Measurements from ENCODE around the gene GRAP. TPM values are rescaled to one million over a fixed set of nuclear protein-coding genes. Genes with fewer than 3 reads are reported as not detected.
"Not testable (repeated sequence)": the region's sequence is repeated elsewhere in the genome, so short reads cannot be mapped to it uniquely, and the experiment has no call there.

Gene GRAP
- total RNA-seq = 1 to 10 TPM; 2.5 to 5.6 TPM

DNA sequence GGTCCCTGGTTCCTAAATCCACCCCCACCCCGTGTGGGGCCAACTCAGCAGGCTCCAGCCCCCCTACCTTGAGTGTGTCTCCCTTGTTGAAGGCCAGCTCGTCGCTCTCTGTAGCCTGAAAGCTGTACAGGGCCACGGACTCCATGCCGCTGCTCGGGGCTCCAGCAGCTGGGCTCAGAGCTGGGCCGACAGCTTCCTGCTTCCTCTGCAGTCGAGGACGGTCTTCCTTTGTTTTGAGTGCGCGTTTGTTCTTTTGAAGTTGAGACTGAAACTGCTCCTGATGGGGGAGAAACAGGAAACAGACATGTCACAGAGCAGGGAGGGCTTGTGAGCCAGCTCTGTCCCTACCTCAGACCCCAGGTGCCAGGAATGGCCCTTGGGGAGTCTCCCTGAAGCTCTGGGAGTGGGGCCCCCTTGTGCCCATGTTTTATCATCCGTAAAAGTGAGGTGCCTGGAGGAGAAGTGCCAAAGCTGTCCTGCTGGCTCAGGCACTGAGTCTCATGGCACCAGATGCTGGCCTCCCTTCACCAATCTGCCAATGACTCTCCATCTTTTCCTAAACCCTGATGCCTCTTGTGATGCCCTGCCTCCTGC is at the start of gene GRAP:
Gene GRAP, minus strand, starts transcription at position 176 of the 594 bp plus-strand sequence. Its CDS starts 31 bp downstream, at position 145.
- not testable (repeated sequence) for DNase-seq (ENCODE audit: low spot score)

DNA sequence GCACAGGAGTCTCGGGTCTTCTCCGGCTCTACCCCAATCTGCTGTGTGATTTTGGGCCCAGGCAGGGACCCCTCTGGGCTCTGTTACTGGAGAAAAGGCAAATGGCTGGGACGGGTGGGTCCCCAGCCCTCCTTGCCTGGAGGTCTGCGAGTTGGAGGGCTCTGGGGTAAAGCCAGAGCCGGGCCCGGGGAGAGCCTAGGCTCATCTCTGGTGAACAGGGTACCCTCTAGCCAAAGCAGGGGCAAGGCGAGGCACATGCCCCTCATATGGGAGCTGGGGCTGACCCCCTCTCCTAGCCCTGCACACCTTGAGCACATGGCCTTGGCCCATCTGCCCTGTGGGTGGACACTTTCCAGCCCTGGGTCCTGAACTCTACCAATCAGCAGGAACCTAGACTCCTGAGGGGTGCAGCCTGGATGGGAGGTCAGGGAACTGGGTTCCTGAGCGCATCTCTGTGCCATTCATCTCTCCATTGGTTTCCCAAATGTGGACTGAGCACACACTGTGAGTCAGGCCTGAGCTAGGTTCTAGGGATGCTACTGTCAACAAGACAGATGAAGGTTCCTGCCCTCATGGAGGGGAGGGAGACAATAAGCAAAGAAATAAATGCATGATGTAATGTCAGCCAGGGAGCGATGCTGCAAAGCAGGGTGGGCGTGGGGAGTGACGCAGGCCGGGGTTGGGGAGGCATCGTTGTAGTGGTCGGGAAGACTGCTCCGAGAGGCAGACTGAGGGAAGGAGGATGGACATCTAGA is 47.1 kb upstream of the GRAP start:
- H3K4me1 ChIP-seq, H3K9me3 ChIP-seq, H3K4me3 ChIP-seq, H3K27me3 ChIP-seq, H3K36me3 ChIP-seq: not testable (repeated sequence)
- peak overlapping the region in 1 of 2 donors; percentile 68 for H3K27ac ChIP-seq
- peak; percentile 53 for DNase-seq (ENCODE audit: low spot score)

More for the DNA sequence above, at the start of gene GRAP:
- not testable (repeated sequence) for H3K27me3 ChIP-seq, H3K4me3 ChIP-seq, H3K9me3 ChIP-seq, H3K27ac ChIP-seq, H3K4me1 ChIP-seq, H3K36me3 ChIP-seq

DNA sequence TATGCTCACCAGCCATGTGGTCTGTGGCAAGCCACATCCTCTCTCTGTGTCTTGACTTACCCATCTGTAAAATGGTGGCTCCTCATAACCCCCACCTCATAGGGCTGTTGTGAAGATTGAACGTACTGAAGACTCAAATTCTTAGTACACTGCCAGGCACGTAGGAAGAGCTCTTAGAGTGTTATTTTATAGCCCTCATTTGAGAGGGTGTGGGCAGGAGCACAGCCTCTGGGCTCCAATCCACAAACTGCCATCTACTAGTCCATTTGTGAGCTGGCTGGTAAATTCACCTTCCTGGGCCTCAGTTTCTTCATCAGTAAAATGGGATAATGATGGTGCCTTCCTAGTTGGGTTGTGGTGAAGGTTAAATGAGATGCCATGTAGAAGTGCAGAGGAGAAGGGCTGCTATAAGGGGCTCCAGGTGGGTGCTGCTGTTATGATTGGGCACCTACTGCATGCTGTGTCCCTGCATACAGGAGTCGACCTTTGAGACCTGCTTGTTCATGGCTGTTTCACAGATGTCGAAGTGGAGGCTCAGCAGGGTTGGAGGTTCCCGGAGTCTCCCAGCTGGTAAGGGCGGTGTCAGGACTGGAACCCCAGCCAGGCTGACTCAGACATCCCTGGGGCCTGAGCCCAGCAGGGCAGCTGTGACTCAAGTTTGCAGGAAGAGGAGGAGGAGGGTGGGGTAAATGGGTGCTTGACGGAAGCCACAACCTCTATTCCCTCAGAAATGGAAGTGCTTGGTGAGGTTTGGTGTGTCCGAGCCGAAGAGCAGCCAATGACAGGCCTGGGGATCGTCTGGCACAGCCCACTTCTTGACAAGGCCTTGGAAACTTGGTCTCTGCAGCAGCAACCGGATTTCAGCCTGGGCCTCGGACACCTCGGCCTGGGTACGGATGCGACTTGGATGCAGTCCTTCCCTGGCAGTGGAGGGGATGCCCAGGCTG is 46.3 kb upstream of the GRAP start:
- DNase-seq (ENCODE audit: low spot score) = peak; percentile 58
- not testable (repeated sequence) for H3K4me1 ChIP-seq, H3K27me3 ChIP-seq, H3K36me3 ChIP-seq, H3K9me3 ChIP-seq, H3K4me3 ChIP-seq
- peak overlapping the region in 1 of 2 donors; percentile 68 for H3K27ac ChIP-seq

DNA sequence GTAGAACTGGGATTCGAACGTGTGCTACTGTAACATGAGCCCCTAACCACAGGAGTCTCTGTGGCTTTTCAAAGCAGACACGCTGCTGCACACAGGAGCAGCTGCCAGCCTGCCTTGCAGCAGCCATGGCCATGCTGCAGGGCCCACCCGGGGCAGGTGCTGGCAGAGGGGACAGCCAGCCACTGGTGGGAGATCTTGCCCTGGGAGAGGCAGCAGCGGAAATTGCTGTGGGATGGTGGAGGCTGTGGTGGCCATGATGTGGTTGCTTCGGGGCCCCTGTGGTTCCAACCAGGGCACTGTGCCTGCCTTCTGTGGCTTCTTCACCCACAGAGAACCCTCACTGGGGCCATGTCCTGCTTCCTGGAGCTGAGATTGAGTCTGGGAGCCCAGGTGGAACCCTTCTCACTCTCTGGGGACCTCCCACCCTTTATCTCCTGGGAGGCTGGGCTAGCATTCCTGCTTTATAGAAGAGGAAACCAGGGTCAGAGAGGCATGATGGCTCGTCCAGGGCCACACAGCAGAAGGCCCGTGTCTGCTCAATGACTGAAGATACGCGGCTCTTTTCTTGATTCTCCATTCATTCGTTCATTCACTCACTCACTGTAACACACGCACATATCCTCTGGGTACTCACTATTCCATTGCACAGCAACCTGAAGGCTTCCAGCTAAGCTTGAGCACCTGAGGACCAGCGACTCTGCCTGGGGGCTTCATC is 43.5 kb upstream of the GRAP start:
- not testable (repeated sequence) for H3K4me1 ChIP-seq; H3K27me3 ChIP-seq; H3K27ac ChIP-seq; H3K9me3 ChIP-seq; H3K36me3 ChIP-seq; DNase-seq (ENCODE audit: low spot score); H3K4me3 ChIP-seq

DNA sequence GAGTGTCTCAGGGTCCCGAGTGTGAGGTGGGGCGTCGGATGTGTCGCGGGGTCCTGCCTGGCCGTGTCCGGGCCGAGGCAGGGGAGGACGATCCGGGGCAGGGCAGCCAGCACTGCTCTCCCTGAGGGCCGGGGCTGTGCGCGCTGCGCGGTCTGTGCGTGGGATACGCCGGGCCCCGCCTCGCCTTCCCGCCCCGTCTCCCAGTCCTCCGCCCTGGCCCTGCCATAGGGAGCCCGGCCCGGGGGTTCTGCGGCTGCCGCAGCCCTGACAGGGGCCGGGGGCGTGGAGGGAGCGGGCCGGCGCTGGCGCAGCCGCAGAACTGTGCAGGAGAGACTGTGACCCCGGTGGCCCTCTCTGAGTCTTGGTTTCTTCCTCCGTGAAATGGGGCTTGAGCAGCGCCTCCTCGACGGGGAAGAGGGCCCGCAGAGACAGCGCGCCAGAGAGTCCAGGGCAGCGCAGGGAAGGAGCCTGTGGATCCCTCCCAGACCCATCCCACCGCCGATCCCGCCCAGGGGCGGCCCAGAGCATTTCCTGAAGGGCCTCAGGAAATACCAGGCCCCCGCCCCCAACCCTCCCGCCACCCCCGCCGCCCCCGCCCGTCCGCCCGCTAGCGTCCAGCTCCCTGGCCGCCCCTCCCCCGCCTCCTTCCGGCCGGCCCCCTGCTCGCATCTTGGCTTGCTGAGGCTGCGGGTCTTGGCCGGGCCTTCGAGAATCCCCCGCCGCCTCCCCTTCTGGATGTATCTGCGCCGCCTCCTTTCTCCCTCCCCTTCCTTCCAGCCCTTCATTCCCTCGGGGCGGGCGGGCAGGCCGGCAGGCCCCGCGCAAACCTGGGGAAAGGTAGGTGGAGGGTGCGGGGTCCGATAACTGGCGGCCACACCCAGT is 42.3 kb upstream of the GRAP start:
- H3K36me3 ChIP-seq; DNase-seq (ENCODE audit: low spot score); H3K27me3 ChIP-seq; H3K4me3 ChIP-seq; H3K27ac ChIP-seq; H3K4me1 ChIP-seq; H3K9me3 ChIP-seq: not testable (repeated sequence)

DNA sequence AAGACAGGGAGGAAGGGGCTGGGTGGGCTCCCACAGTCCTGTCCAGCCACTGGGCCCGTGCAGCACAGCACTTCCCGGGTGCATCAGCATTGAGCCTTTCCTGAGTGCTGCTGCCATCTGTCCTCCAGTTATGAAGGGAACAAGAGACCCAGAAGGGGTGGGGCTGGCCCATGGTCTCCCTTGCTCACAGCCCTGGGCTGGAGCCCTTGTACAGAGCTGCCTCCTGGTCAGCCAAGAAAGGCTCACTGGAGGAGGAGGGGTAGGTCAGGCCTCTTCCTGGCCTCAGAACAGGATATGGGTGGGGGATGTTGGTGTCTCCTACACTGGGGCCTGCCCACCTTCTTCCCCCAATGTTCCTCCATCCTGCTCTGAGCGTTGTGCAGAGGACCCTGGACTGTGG is 30.6 kb upstream of the GRAP start:
- not testable (repeated sequence) for H3K9me3 ChIP-seq; H3K27me3 ChIP-seq; H3K4me1 ChIP-seq; H3K4me3 ChIP-seq; DNase-seq (ENCODE audit: low spot score); H3K27ac ChIP-seq; H3K36me3 ChIP-seq

DNA sequence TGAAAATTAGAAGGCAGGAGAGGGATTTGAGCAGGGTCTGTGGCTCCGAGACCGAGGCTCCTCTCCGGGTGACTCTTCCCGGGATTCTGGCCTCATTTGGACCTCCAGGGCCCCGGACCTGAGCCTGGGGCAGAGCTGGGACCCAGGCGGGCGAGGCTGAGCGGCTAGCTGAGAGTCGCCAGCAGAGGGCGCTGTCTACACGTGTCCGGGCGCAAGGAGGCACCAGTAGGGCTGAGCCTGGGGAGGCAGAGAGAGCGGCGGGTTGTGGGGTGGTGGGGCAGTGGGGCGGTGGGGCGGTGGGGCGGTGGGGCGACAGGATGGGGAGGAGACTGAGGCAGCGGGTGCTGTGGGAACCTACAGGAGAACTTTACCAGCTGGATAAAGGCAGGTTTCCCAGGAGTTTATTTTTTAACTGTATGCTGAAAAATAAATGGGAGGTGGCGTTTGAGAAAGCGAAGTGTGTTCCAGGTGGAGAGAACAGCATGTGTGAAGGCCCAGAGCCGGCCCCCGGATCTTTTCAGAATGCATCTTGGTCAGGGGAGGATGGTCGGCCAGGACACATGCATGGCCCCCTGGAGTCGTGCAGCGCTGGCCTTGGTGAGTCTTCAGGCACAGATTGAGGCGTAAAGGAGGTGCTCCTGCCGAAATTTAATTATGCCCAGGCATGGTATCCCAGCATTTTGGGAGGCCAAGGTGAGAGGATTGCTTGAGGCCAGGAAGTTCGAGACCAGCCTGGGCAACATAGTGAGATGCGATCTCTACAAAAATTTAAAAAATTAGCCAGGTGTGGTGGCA is 29.8 kb upstream of the GRAP start:
- not testable (repeated sequence) for H3K27me3 ChIP-seq; H3K4me1 ChIP-seq; DNase-seq (ENCODE audit: low spot score); H3K36me3 ChIP-seq; H3K9me3 ChIP-seq; H3K27ac ChIP-seq; H3K4me3 ChIP-seq

DNA sequence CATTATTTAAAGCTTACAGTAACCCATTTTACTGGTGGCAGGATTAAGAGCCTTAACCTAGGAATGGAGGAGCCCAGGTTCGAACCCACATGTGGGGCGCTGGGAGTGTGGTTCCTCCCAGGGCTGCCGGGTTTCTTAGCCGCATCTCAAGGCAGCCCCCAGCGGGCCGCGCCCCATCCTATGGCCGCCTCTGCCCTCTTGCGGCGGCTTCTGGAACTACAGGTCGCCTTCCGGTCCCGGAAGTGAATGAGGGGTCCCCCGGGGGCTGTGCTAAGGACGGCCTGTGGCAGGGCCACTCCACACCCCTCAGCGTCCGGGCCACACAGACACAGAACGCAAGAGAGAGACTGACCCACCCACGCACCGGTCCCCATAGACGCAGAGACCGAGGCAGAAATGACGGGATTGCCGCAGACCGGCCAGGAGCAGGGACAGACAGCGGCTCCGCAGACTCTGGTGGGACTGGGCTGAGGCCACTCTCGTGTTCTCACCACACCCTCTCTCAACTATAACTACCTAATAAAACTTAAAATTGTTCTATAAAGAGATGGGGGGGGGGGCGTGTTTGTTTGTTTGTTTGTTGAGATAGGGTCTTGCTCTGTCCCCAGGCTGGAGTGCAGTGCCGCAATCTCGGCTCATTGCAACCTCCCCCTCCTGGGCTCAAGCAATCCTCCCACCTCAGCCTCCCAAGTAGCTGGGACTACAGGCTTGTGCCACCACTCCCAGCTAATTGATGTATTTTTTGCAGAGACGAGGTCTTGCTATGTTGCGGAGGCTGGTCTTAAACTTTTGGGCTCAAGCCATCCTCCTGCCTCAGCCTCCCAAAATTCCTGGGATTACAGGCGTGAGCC is 23.8 kb upstream of the GRAP start:
- H3K9me3 ChIP-seq; H3K36me3 ChIP-seq; H3K4me1 ChIP-seq; H3K4me3 ChIP-seq; H3K27me3 ChIP-seq; H3K27ac ChIP-seq; DNase-seq (ENCODE audit: low spot score): not testable (repeated sequence)

DNA sequence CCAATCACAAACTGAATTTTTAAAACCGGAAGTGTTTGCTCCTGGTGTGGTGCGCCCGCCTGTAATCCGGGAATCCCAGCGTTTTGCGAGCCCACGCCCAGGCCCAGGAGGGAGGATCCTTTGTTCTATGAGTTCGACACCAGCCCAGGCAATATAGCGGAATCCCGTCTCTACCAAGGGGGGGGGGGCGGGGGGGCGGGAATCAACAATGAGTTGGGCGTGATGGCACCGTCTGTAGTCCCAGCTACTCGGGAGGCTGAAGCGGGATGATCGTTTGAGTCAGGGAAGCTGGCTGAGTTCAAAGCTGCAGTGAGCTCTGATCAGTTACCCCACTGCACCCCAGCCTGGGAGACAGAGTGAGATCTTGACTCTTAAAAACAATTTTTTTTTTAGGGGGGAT is 17.6 kb upstream of the GRAP start:
- H3K27me3 ChIP-seq, H3K9me3 ChIP-seq, H3K27ac ChIP-seq, H3K36me3 ChIP-seq, H3K4me1 ChIP-seq: not testable (repeated sequence)
- H3K4me3 ChIP-seq = peak overlapping the region in 1 of 2 donors; percentile 38
- DNase-seq (ENCODE audit: low spot score) = peak; percentile 57

DNA sequence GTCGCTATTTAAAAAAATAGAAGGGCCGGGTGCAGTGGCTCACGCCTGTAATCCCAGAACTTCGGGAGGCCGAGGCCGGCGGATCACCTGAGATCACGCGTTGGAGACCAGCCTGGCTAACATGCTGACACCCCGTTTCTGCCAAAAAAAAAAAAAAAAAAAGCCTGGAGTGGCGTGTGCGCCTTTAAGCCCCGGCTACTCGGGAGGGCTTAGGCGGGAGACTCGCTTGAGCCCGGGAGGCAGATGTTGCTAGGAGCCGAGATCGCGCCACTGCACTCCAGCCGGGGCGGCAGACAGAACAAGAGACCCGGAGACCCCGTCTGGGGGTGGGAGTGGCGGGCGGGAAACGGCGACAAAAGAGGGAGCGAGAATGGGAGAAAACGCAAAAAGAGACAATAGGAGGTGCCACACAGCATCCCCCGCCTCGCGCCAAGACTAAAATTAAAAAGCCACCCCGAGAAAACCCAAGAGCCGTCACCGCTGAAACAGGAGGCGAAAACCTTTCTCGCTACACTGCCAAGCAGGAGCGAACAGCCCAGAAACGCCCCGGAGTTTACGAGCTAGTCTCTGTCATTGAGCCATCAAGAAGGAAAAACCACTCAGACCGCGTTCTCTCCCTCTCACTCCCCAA is 16.7 kb upstream of the GRAP start:
- H3K27ac ChIP-seq, H3K9me3 ChIP-seq, H3K4me1 ChIP-seq, H3K4me3 ChIP-seq, H3K27me3 ChIP-seq, H3K36me3 ChIP-seq: not testable (repeated sequence)
- peak; percentile 82 for DNase-seq (ENCODE audit: low spot score)

DNA sequence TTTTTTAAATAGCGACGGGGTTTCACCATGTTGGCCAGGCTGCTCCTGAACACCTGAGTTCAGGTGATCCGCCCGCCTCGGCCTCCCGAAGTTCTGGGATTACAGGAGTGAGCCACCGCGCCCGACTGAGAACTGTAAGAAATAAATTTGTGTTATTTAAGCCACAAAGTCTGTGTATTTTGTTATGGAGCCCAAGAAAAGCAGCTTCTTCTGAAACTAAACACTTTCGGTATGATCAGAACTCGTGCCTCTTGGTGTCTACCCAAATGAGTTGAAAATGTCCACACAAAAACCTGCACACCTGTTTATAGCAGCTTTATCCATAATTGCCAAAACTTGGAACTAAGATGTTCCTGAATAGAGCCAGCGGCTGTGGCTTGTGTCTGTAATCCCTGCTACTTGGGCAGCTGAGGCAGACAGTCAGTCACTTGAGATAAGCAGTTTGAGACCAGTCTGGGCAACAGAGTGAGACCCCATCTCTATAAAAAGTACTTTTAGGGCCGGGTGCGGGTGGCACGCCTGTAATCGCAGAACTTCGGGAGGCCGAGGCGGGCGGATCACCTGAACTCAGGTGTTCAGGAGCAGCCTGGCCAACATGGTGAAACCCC is 16.1 kb upstream of the GRAP start:
- not testable (repeated sequence) for DNase-seq (ENCODE audit: low spot score); H3K27ac ChIP-seq; H3K4me3 ChIP-seq; H3K27me3 ChIP-seq; H3K9me3 ChIP-seq; H3K4me1 ChIP-seq; H3K36me3 ChIP-seq

Measured in right atrium auricular region (tissue), 2 donors.